HCT116 (cell line): ENCODE data around the gene SWAP70.

Experiments used
- ATF3 ChIP-seq: IDR thresholded peaks from 2 replicates; pipeline ENCODE4 v1.6.1; 2012
- CTCF ChIP-seq, 3 experiments: fragments of 200-600 bp in 1 of 3; sonication (generic) in 1 of 3; IDR thresholded peaks in 2 of 3; conservative IDR thresholded peaks in 1 of 3; 2 replicates each; pipeline ENCODE4 v1.5.1; 2012 to 2017; ENCODE audit warnings: low read depth in 2 of 3, low read length in 2 of 3, antibody characterized with exemption in 1 of 3, borderline replicate concordance in 1 of 3, control low read depth in 1 of 3, mild to moderate bottlenecking in 1 of 3, mixed read lengths in 1 of 3, mixed run types in 1 of 3, moderate library complexity in 1 of 3; ENCODE audit not compliant: insufficient read depth in 1 of 3
- EZH2 ChIP-seq: fragments of 200-600 bp; sonication (generic); IDR thresholded peaks from 2 replicates; pipeline ENCODE4 v1.6.1; 2017; ENCODE audit warnings: antibody characterized with exemption, mixed run types
- EZH2phosphoT487 ChIP-seq: fragments of 200-600 bp; IDR thresholded peaks from 2 replicates; pipeline ENCODE4 v1.6.1; 2018; ENCODE audit warnings: antibody characterized with exemption, borderline replicate concordance
- MAX ChIP-seq: IDR thresholded peaks from 2 replicates; pipeline ENCODE4 v1.6.1; 2012
- POLR2AphosphoS5 ChIP-seq: IDR thresholded peaks from 2 replicates; pipeline ENCODE4 v1.6.1; 2011; ENCODE audit warnings: mild to moderate bottlenecking, low read depth, low read length, moderate library complexity
- REST ChIP-seq: IDR thresholded peaks from 2 replicates; pipeline ENCODE4 v1.6.1; 2012; ENCODE audit warnings: low read depth
- ZFX ChIP-seq: fragments of 450-650 bp; IDR thresholded peaks from 2 replicates; pipeline ENCODE4 v1.6.1; 2017

GRCh38 chr11:9691865-9692264 is 28.0 kb downstream of the SWAP70 start:
- TF ChIP-seq EZH2phosphoT487 (no peak), EZH2 (no peak), ATF3 (no peak), CTCF (IDR thresholded peaks at IDR 0.05 in 2 of 3, conservative IDR thresholded peaks at IDR 0.05 in 1 of 3; ENCODE audit: borderline replicate concordance in 1 of 3, insufficient read depth in 1 of 3, low read depth in 2 of 3, low read length in 2 of 3) (no peak), REST (no peak), MAX (no peak), ZFX (no peak), POLR2AphosphoS5 (no peak)
